Effector memory CD8-positive, alpha-beta T cell (primary cell): ENCODE measurements around the gene KCNB1.
A peak's percentile ranks its signal among the peaks of the same experiment; 100 is the strongest.

Source experiments
- ATAC-seq: fragments of 150-1000 bp; cut with Tn5 transposase; replicated peaks from 2 replicates; pipeline ENCODE4 v1.10.0; 2021; ENCODE audit warnings: mild to moderate bottlenecking, moderate library complexity
- DNase-seq, 3 experiments: peaks; one replicate each; pipeline ENCODE4 v3.0.0; 2021
- H3K27ac Mint-ChIP-seq, 2 donors: one replicate each; pipeline ENCODE4 v1.8.0; 2022; ENCODE audit warnings: mild to moderate bottlenecking in 2 of 2, mixed read lengths in 2 of 2, moderate library complexity in 2 of 2
- H3K27me3 Mint-ChIP-seq, 2 donors: one replicate each; pipeline ENCODE4 v1.8.0; 2022; ENCODE audit warnings: mixed read lengths in 2 of 2
- H3K36me3 Mint-ChIP-seq: one replicate; pipeline ENCODE4 v1.8.0; 2022; ENCODE audit warnings: mild to moderate bottlenecking, moderate library complexity, mixed read lengths; ENCODE audit not compliant: insufficient read depth
- H3K4me1 Mint-ChIP-seq, 2 donors: one replicate each; pipeline ENCODE4 v1.8.0; 2022; ENCODE audit warnings: low read depth in 2 of 2, mixed read lengths in 2 of 2
- H3K4me3 Mint-ChIP-seq, 2 donors: one replicate each; pipeline ENCODE4 v1.8.0; 2022; ENCODE audit warnings: mild to moderate bottlenecking in 2 of 2, mixed read lengths in 2 of 2, moderate library complexity in 2 of 2
- H3K9me3 Mint-ChIP-seq, 2 donors: one replicate each; pipeline ENCODE4 v1.8.0; 2022; ENCODE audit warnings: mixed read lengths in 2 of 2

The KCNB1 gene

GRCh38 chr20:49393803-49394202, 88.7 kb downstream of the KCNB1 start:
- no peak for DNase-seq
- H3K4me1 Mint-ChIP-seq = peaks cover 0 to 1% of the 10 kb centered on the region in 2 donors
- ATAC-seq = no peak
- H3K9me3 Mint-ChIP-seq = no peaks in the 10 kb centered on the region
- no peak overlapping the region for H3K27ac Mint-ChIP-seq
- peaks cover 53 to 71% of the 10 kb centered on the region in 2 donors for H3K27me3 Mint-ChIP-seq
- no peaks in the 10 kb centered on the region for H3K36me3 Mint-ChIP-seq
- H3K4me3 Mint-ChIP-seq = no peak overlapping the region

GRCh38 chr20:49392745-49393144, 89.7 kb downstream of the KCNB1 start:
- Mint-ChIP-seq H3K9me3 (no peaks in the 10 kb centered on the region), H3K36me3 (no peaks in the 10 kb centered on the region), H3K4me3 (no peak overlapping the region), H3K4me1 (peaks cover 0 to 1% of the 10 kb centered on the region in 2 donors), H3K27me3 (peaks cover 63 to 81% of the 10 kb centered on the region in 2 donors), H3K27ac (no peak overlapping the region)
- DNase-seq (no peak), ATAC-seq (no peak)

- no peak for DNase-seq
- no peak overlapping the region for H3K27ac Mint-ChIP-seq
- H3K27me3 Mint-ChIP-seq = peaks cover 73 to 93% of the 10 kb centered on the region in 2 donors
- no peak for ATAC-seq
- no peaks in the 10 kb centered on the region for H3K36me3 Mint-ChIP-seq
- no peak overlapping the region for H3K4me3 Mint-ChIP-seq
- peaks cover 0 to 1% of the 10 kb centered on the region in 2 donors for H3K4me1 Mint-ChIP-seq
- H3K9me3 Mint-ChIP-seq = no peaks in the 10 kb centered on the region
Observed at GRCh38 chr20:49391404-49392245, 90.8 kb downstream of the KCNB1 start.

- Mint-ChIP-seq H3K27me3 (peaks cover 75 to 96% of the 10 kb centered on the region in 2 donors), H3K9me3 (no peaks in the 10 kb centered on the region), H3K27ac (no peak overlapping the region), H3K4me3 (no peak overlapping the region), H3K4me1 (no peaks in the 10 kb centered on the region), H3K36me3 (no peaks in the 10 kb centered on the region)
- DNase-seq = no peak
- no peak for ATAC-seq
Observed at GRCh38 chr20:49389854-49390253, 92.6 kb downstream of the KCNB1 start.

GRCh38 chr20:49388744-49389143, 93.7 kb downstream of the KCNB1 start:
- Mint-ChIP-seq H3K4me1 (peaks cover 3 to 4% of the 10 kb centered on the region in 2 donors), H3K36me3 (no peaks in the 10 kb centered on the region), H3K27me3 (peaks cover 80 to 98% of the 10 kb centered on the region in 2 donors), H3K4me3 (no peak overlapping the region), H3K27ac (no peak overlapping the region), H3K9me3 (no peaks in the 10 kb centered on the region)
- DNase-seq = no peak
- no peak for ATAC-seq

GRCh38 chr20:49387581-49387939, 94.9 kb downstream of the KCNB1 start:
- H3K36me3 Mint-ChIP-seq = no peaks in the 10 kb centered on the region
- no peaks in the 10 kb centered on the region for H3K9me3 Mint-ChIP-seq
- DNase-seq (no peak), ATAC-seq (no peak)
- H3K27me3 Mint-ChIP-seq = peaks cover 81 to 96% of the 10 kb centered on the region in 2 donors
- H3K27ac Mint-ChIP-seq = no peak overlapping the region
- H3K4me1 Mint-ChIP-seq = peaks cover 3 to 4% of the 10 kb centered on the region in 2 donors
- no peak overlapping the region for H3K4me3 Mint-ChIP-seq

DNA sequence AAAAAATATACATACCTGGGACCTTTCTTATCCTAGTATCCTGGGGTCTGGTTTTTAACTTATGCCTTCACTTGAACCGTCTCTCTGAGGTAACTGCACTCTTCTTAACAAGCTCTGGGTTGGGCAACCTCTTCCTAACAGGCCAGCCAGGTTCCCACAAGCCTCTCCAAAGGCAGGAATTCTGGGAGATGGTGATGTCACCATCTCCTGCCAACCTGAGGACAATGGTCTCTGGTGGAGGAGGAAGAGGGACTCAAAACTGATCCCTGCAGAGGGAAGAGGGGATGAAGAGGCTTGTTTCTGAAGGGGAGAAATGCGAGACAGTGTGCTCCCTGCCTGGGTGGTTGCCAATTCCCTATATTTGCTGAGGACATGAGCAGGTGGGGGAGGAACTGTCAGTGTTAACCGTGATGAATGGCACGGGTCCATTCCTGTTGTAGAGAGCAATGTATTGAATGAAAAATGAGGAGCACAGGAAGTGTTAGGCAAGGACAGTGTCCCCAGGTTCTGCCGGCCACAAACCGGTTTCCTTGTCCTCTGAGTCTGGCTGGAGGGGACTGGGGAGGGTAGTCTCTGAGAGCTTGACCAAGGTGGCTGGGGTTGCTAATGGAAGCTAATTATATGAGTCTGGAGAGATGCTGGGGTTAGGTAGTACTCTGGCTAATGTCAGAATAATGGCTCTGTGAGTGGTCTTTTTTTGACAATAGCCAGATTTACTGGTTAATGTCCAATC, 95.5 kb downstream of the KCNB1 start:
- Mint-ChIP-seq H3K9me3 (no peaks in the 10 kb centered on the region), H3K36me3 (no peaks in the 10 kb centered on the region), H3K27ac (no peak overlapping the region), H3K27me3 (peaks cover 81 to 94% of the 10 kb centered on the region in 2 donors), H3K4me1 (peaks cover 3 to 4% of the 10 kb centered on the region in 2 donors), H3K4me3 (no peak overlapping the region)
- no peak for DNase-seq
- ATAC-seq = no peak

DNA sequence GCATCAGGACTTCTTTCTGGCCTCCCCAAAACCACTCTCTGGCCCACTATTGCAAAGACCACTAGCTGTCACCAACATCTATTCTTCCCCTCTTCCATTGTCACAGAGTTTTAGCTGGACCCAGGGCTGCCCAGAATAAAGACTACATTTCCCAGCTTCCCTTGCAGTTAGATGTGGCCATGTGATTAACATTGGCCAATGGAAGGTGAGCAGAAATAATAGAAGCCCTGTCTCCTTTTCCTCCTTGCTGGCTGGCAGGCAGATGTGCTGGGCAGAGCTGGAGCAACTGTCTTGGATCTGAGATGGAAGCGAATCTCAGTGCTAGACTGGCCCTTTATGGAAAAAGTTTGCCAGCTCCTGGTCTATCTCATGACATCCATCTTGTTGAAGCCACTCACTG, 97.0 kb downstream of the KCNB1 start:
- Mint-ChIP-seq H3K9me3 (no peaks in the 10 kb centered on the region), H3K27me3 (peaks cover 75 to 92% of the 10 kb centered on the region in 2 donors), H3K27ac (no peak overlapping the region), H3K4me3 (no peak overlapping the region), H3K36me3 (peaks cover 2% of the 10 kb centered on the region), H3K4me1 (peaks cover 3 to 4% of the 10 kb centered on the region in 2 donors)
- ATAC-seq = no peak
- DNase-seq = no peak

GRCh38 chr20:49384437-49385434, 97.7 kb downstream of the KCNB1 start:
- peaks cover 2% of the 10 kb centered on the region for H3K36me3 Mint-ChIP-seq
- H3K4me1 Mint-ChIP-seq = peaks cover 3 to 4% of the 10 kb centered on the region in 2 donors
- ATAC-seq (peak; percentile 54), DNase-seq (peak; percentile 52 to 61 (median 54))
- no peak overlapping the region for H3K27ac Mint-ChIP-seq
- H3K27me3 Mint-ChIP-seq = peaks cover 73 to 92% of the 10 kb centered on the region in 2 donors
- H3K9me3 Mint-ChIP-seq = no peaks in the 10 kb centered on the region
- no peak overlapping the region for H3K4me3 Mint-ChIP-seq

DNA sequence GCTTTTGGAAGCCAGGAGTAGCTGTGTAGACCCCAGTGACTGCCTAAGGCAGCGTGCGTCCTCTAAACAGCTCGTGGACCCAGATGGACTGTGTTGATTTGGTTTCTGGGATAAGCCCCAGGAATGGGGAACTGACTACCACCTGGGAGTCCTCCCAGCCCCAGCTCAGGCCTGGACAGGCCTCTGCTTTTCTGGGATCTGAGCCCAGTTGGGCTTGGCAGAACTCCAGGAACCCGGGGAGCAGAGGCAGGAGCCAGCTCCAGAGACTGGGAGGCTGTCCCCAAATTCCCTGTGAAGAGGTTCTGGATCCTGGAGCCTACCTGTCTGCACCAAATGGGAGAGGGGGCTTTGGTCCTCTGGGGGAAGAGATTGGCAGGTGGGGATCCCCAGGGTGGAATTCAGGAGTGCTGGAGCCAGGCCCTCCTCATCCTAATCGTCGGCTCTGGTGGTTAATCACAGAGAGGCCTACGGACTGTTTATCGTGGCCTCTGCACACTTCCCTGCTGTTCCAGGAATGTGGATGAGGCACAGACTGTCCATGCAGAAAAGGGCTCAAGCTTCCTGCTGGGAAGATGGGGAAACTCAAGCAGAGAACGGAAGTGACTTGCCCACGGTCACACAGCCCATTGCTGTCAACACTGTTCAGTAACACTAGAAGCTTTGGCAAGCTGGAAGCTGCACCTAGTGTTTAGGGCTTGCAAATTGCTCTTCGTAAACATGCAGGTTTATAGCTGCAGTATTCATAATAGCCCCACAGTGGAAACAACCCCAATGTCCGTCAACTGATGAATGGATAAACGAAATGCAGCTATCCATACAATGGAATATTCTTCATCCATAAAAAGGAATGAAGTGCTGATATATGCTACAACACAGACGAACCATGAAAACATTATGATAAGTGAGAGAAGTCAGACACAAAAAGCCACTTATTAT, 100.6 kb downstream of the KCNB1 start:
- Mint-ChIP-seq H3K9me3 (no peaks in the 10 kb centered on the region), H3K27me3 (peaks cover 44 to 75% of the 10 kb centered on the region in 2 donors), H3K36me3 (peaks cover 2% of the 10 kb centered on the region), H3K27ac (no peak overlapping the region), H3K4me1 (peaks cover 3 to 4% of the 10 kb centered on the region in 2 donors), H3K4me3 (no peak overlapping the region)
- ATAC-seq (no peak), DNase-seq (no peak)

DNA sequence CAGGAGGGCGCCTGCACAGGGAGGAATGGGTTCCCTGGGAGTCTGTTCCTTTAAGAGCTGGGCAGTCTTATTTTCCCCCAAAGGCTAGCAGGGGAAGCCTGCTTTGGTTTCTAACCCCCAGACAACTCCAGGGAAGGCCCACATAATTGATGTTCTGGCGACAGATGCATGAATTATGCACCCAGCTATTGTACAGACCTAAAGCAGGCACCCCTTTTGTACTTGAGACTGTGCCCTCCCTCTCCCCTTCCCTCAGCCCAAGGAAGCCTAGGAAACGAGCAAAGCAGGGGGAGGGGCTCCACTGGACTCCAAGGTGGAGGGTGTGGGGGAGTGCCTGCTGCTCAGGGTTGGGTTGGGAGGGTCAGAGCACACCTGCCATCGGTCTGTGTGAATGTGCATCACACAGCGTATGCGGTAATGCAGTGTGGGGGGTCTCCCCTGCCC, 102.1 kb downstream of the KCNB1 start:
- H3K4me1 Mint-ChIP-seq = peaks cover 3 to 4% of the 10 kb centered on the region in 2 donors
- no peak overlapping the region for H3K27ac Mint-ChIP-seq
- H3K4me3 Mint-ChIP-seq = no peak overlapping the region
- no peak for DNase-seq
- ATAC-seq = no peak
- peaks cover 43 to 71% of the 10 kb centered on the region in 2 donors for H3K27me3 Mint-ChIP-seq
- peaks cover 2% of the 10 kb centered on the region for H3K36me3 Mint-ChIP-seq
- no peaks in the 10 kb centered on the region for H3K9me3 Mint-ChIP-seq

DNA sequence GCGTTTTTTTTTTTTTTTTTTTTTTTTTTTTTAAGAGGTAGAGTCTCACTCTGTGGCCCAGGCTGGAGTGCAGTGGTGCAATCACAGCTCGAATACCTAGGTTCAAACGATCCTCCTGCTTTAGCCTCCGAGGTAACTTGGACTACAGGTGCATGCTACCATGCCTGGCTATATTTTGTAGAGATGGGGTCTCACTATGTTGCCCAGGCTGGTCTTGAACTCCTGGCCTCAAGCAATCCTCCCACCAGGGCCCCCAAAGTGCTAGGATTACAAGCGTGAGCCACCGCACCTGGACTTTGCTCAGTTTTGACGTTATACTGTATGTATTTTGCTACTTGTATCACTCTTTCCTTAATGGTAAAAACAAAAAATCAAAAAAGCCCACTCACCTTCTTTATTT, 103.1 kb downstream of the KCNB1 start:
- Mint-ChIP-seq H3K27ac (no peak overlapping the region), H3K36me3 (peaks cover 2% of the 10 kb centered on the region), H3K4me1 (peaks cover under 1% of the 10 kb centered on the region in 2 donors), H3K27me3 (peaks cover 39 to 69% of the 10 kb centered on the region in 2 donors), H3K4me3 (no peak overlapping the region), H3K9me3 (no peaks in the 10 kb centered on the region)
- ATAC-seq = no peak
- no peak for DNase-seq
